ENCODE results near the gene UBE2H. TPM values are rescaled to one million over a fixed set of nuclear protein-coding genes. Genes with fewer than 3 reads are reported as not detected.

Gene UBE2H
- total and polyA plus RNA-seq, 10 donors: 13.5 to 98.0 (median 65.5) TPM

DNA sequence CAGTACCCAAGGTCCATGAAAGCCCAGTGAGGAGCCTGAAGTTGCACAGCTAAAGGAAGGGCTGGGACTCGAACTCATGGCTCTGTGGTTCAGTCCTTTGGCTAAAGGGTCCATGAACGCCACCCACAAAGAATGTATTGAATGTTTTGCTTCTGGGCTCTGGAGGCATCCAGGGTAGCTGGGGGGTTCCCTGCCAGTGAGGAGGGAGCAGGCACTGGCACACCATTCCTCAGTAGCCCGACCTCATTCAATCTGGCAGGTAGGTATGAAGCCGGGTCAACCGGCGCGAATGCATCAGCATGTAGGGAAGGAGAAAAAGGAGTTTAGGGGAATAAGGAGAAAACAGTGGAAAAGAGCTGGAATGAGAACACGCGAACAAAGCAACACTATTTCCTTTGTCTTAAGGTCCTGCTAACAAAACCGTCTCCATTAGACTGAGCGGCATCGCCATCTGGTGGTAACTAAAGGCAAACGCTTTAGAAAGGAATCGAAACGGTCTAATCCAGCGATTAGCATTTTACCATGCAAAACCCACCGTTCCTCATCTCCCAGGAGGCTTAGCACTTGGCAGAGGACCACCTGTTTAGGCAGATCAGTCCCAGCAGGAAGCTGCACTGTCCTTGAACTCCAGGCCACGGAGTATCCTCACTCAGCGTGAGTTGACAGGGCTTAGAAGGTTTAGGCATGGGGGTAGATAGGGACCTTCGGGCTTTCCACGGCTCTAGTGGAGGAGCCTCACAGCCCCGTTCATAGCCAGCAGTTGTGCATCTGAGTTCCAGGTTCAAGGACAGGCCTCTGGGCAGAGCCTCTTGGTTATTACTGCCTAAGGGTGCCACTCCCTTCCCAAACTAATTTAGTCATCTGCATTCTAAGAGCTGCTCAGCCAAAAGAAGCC is 122.8 kb downstream of the UBE2H start:
- Histone ChIP-seq H3K9me3 (no peaks in the 10 kb centered on the region), H3K4me3 (peak overlapping the region in 3 of 8 donors; percentile 5 to 43 (median 20)), H3K27ac (peak overlapping the region in 6 of 8 donors; percentile 33 to 63 (median 54)), H3K4me1 (peaks cover 5 to 40% (median 28%) of the 10 kb centered on the region in 6 donors), H3K36me3 (peaks cover 0 to 37% (median 15%) of the 10 kb centered on the region in 6 donors), H3K27me3 (replicated peaks in 1 of 7) (peaks cover 0 to 1% (median 0%) of the 10 kb centered on the region in 7 donors)
- intact Hi-C loops (cut with DNase I; ENCODE audit: low total_unique reads): loop anchor here (10.0 kb wide), 2 partner anchors 165 to 465 kb away; no protein-coding TSS in a partner anchor
- peak; percentile 82 for DNase-seq
- WGBS, 5 donors: 21 to 28% (median 23%) methylated on average over 22 of the region's 22 CpGs
- peak in 2 of 3 donors; percentile 63 to 69 for TF ChIP-seq POLR2AphosphoS5 (IDR thresholded peaks at IDR 0.05)
- no peak for TF ChIP-seq POLR2A (IDR thresholded peaks at IDR 0.05)
- TF ChIP-seq, protein P1, sequence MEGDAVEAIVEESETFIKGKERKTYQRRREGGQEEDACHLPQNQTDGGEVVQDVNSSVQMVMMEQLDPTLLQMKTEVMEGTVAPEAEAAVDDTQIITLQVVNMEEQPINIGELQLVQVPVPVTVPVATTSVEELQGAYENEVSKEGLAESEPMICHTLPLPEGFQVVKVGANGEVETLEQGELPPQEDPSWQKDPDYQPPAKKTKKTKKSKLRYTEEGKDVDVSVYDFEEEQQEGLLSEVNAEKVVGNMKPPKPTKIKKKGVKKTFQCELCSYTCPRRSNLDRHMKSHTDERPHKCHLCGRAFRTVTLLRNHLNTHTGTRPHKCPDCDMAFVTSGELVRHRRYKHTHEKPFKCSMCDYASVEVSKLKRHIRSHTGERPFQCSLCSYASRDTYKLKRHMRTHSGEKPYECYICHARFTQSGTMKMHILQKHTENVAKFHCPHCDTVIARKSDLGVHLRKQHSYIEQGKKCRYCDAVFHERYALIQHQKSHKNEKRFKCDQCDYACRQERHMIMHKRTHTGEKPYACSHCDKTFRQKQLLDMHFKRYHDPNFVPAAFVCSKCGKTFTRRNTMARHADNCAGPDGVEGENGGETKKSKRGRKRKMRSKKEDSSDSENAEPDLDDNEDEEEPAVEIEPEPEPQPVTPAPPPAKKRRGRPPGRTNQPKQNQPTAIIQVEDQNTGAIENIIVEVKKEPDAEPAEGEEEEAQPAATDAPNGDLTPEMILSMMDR (IDR thresholded peaks at IDR 0.05 in 8 of 11, conservative IDR thresholded peaks at IDR 0.05 in 3 of 11): peak; percentile 67 to 92 (median 83)

- intact Hi-C loops (cut with DNase I; ENCODE audit: low total_unique reads): loop anchor here (10.0 kb wide), 2 partner anchors 164 to 464 kb away; no protein-coding TSS in a partner anchor
- 75 to 84% (median 81%) methylated on average over 12 of the region's 12 CpGs for WGBS, 5 donors
- peak overlapping the region in 3 of 8 donors; percentile 40 to 63 (median 63) for H3K27ac ChIP-seq
Measured at GRCh38 chr7:129828989-129829736, 123.6 kb downstream of the UBE2H start.

DNA sequence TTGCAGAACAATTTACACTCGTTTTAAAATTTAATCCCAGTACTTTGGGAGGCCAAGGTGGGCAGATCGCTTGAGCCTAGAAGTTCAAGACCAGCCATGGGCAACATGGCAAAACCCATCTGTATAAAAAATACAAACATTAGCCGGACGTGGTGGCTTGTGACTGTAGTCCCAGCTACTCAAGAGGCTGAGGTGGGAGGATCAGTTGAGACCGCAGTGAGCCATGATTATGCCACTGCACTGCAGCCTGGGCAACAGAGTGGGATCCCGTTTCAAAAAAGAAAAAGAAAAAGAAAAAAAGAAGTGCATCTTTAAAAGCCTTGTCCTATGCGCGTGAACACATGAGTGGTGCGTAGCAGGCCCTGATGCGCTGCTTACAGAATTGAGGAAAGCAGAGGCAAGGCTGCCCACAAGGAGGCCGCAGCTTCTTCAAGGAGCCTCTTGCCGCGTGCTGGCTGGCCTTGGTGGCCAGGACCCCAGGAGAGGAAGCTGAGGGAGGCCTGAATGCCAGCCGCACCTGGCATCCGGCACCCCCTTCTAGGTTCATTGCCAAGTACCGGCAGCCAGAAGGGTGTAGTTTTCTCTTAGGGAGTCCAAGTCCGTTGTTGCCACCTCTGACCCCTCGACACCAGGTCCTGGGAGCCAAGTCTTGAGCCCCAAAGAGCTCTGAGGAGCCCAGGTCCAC is 124.5 kb downstream of the UBE2H start:
- H3K4me1 ChIP-seq: peaks cover 8 to 48% (median 34%) of the 10 kb centered on the region in 6 donors
- peaks cover 0 to 6% (median 0%) of the 10 kb centered on the region in 7 donors for H3K27me3 ChIP-seq (replicated peaks in 1 of 7)
- no peaks in the 10 kb centered on the region for H3K9me3 ChIP-seq
- WGBS, 5 donors: 87 to 96% (median 92%) methylated on average over 17 to 18 of the region's 18 CpGs
- DNase-seq: no peak
- H3K4me3 ChIP-seq: no peak overlapping the region
- no peak overlapping the region for H3K27ac ChIP-seq
- peaks cover 0 to 19% (median 3%) of the 10 kb centered on the region in 6 donors for H3K36me3 ChIP-seq
- TF ChIP-seq POLR2A (IDR thresholded peaks at IDR 0.05) (no peak), POLR2AphosphoS5 (IDR thresholded peaks at IDR 0.05) (peak in 2 of 3 donors; percentile 22 to 61)
- intact Hi-C loops (cut with DNase I; ENCODE audit: low total_unique reads): loop anchor here (10.0 kb wide), 2 partner anchors 163 to 463 kb away; no protein-coding TSS in a partner anchor

More at GRCh38 chr7:129828989-129829736, 123.6 kb downstream of the UBE2H start:
- Histone ChIP-seq H3K9me3 (no peaks in the 10 kb centered on the region), H3K27me3 (replicated peaks in 1 of 7) (peaks cover 0 to 6% (median 0%) of the 10 kb centered on the region in 7 donors), H3K36me3 (peaks cover 0 to 29% (median 8%) of the 10 kb centered on the region in 6 donors), H3K4me1 (peaks cover 8 to 48% (median 34%) of the 10 kb centered on the region in 6 donors), H3K4me3 (no peak overlapping the region)
- TF ChIP-seq, protein P1 (IDR thresholded peaks at IDR 0.05 in 8 of 11, conservative IDR thresholded peaks at IDR 0.05 in 3 of 11): no peak
- TF ChIP-seq POLR2A (IDR thresholded peaks at IDR 0.05): no peak
- no peak for TF ChIP-seq POLR2AphosphoS5 (IDR thresholded peaks at IDR 0.05)
- no peak for DNase-seq

Data from spleen (tissue), 11 donors.